Upper lobe of left lung (tissue), 4 donors: ENCODE results near the gene BAHD1.

Source experiments
- CTCF ChIP-seq, 6 experiments: fragments of 450-650 bp in 4 of 6; fragments of 200-600 bp in 2 of 6; sonication (generic) in 2 of 6; IDR thresholded peaks; one replicate each; pipeline ENCODE4 v1.5.1; 2016 to 2019; ENCODE audit warnings: antibody characterized with exemption in 6 of 6
- POLR2A ChIP-seq, 4 donors: fragments of 450-650 bp; IDR thresholded peaks; one replicate each; pipeline ENCODE4 v1.5.1; 2016 to 2017; ENCODE audit warnings: antibody characterized with exemption in 4 of 4, mild to moderate bottlenecking in 2 of 4
- POLR2AphosphoS5 ChIP-seq, 2 donors: sonication (generic); formaldehyde crosslinking; IDR thresholded peaks; one replicate each; pipeline ENCODE4 v1.5.1; 2017; ENCODE audit warnings: antibody characterized with exemption in 2 of 2

DNA sequence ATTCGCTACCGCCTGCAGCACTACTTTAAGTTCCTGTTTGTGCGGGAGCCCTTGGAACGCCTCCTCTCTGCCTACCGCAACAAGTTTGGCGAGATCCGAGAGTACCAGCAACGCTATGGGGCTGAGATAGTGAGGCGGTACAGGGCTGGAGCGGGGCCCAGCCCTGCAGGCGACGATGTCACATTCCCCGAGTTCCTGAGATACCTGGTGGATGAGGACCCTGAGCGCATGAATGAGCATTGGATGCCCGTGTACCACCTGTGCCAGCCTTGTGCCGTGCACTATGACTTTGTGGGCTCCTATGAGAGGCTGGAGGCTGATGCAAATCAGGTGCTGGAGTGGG is 31.0 kb downstream of the BAHD1 start:
- TF ChIP-seq CTCF (IDR thresholded peaks at IDR 0.05): no peak
- TF ChIP-seq POLR2AphosphoS5 (IDR thresholded peaks at IDR 0.05): no peak
- TF ChIP-seq POLR2A (IDR thresholded peaks at IDR 0.05): peak in 1 of 4 donors; percentile 3
